Esophagus muscularis mucosa (tissue), 2 donors: Measurements from ENCODE around the gene DCP1A.

ENCODE experiments used
- EP300 ChIP-seq: sonication (generic); formaldehyde crosslinking; IDR thresholded peaks from one replicate; pipeline ENCODE4 v1.6.1; 2017; ENCODE audit warnings: antibody characterized with exemption
- POLR2A ChIP-seq: fragments of 450-650 bp; IDR thresholded peaks from one replicate; pipeline ENCODE4 v1.6.1; 2017; ENCODE audit warnings: antibody characterized with exemption, moderate library complexity, mild to moderate bottlenecking, low read depth

DNA sequence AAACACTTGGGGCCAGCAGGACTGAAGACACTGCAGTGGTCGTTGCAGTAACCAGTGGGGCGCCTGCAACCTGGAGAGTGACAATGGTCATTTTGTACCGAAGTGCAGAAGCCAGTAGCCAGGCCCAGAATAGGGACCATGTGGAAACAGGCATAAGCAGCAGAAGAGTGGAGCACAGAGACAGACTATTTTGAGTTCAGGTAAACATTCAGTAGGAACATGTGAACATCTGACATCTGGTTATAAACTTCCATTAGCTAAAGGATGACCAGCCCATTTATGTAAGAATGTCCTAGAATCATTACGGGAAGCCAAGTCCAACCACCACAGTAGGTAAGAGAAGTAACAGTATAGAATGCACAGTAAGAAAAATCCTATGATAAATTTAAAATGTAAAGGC lies 59.1 kb downstream of the DCP1A start:
- TF ChIP-seq POLR2A (no peak), EP300 (no peak)
